HG02852 (cell line): ENCODE results near the gene L3MBTL1.

Experiments used
- ATAC-seq: cut with Tn5 transposase; IDR thresholded peaks from one replicate; pipeline ENCODE4 v1.9.1; 2021; ENCODE audit warnings: mild to moderate bottlenecking, moderate library complexity; ENCODE audit not compliant: unreplicated experiment

Gene L3MBTL1

GRCh38 chr20:43558412-43559146, 51.1 kb downstream of the L3MBTL1 start, which contains the start of gene SGK2:
Gene SGK2 (plus strand): TSS chr20:43559027. CDS start chr20:43566496, 7,469 bp downstream.
- ATAC-seq, result no peak

GRCh38 chr20:43559147-43559987, 51.9 kb downstream of the L3MBTL1 start:
- ATAC-seq, result no peak

GRCh38 chr20:43560974-43561373, 53.5 kb downstream of the L3MBTL1 start:
- ATAC-seq, result no peak

- ATAC-seq, result no peak
These were observed 55.9 kb downstream of the L3MBTL1 start for GRCh38 chr20:43563429-43563828.

GRCh38 chr20:43563991-43564390, 56.5 kb downstream of the L3MBTL1 start:
- no peak for ATAC-seq

- ATAC-seq, result no peak
These were observed 57.0 kb downstream of the L3MBTL1 start for GRCh38 chr20:43564455-43564854.

- ATAC-seq, result no peak
These were observed 57.7 kb downstream of the L3MBTL1 start for GRCh38 chr20:43564993-43565757.

GRCh38 chr20:43565758-43566104, 58.2 kb downstream of the L3MBTL1 start:
- no peak for ATAC-seq

GRCh38 chr20:43567477-43567876, 60.0 kb downstream of the L3MBTL1 start:
- ATAC-seq, result no peak

- ATAC-seq, result no peak
These were observed 61.2 kb downstream of the L3MBTL1 start for GRCh38 chr20:43568706-43569105.

- no peak for ATAC-seq
These were observed 61.8 kb downstream of the L3MBTL1 start for GRCh38 chr20:43569282-43569681.

GRCh38 chr20:43570496-43570895, 63.0 kb downstream of the L3MBTL1 start:
- no peak for ATAC-seq

- no peak for ATAC-seq
These were observed 63.8 kb downstream of the L3MBTL1 start for GRCh38 chr20:43571310-43571709.

- no peak for ATAC-seq
These were observed 64.3 kb downstream of the L3MBTL1 start for GRCh38 chr20:43571771-43572170.

- ATAC-seq, result no peak
These were observed 65.4 kb downstream of the L3MBTL1 start for GRCh38 chr20:43572891-43573290.

- no peak for ATAC-seq
These were observed 68.6 kb downstream of the L3MBTL1 start for GRCh38 chr20:43576108-43576507.

GRCh38 chr20:43579861-43580793, 72.6 kb downstream of the L3MBTL1 start:
- no peak for ATAC-seq

GRCh38 chr20:43583133-43583864, 75.8 kb downstream of the L3MBTL1 start:
- ATAC-seq, result no peak

- no peak for ATAC-seq
These were observed 76.5 kb downstream of the L3MBTL1 start for GRCh38 chr20:43583982-43584432.
